GM18861 (cell line): ENCODE results near the gene CAMTA1.

ENCODE experiments used
- ATAC-seq: cut with Tn5 transposase; IDR thresholded peaks from one replicate; pipeline ENCODE4 v1.9.1; 2021; ENCODE audit not compliant: unreplicated experiment

CAMTA1 gene

GRCh38 chr1:7248549-7249199, 463.4 kb downstream of the CAMTA1 start:
- ATAC-seq, result no peak

GRCh38 chr1:7249516-7249915, 464.3 kb downstream of the CAMTA1 start:
- ATAC-seq, result no peak

DNA sequence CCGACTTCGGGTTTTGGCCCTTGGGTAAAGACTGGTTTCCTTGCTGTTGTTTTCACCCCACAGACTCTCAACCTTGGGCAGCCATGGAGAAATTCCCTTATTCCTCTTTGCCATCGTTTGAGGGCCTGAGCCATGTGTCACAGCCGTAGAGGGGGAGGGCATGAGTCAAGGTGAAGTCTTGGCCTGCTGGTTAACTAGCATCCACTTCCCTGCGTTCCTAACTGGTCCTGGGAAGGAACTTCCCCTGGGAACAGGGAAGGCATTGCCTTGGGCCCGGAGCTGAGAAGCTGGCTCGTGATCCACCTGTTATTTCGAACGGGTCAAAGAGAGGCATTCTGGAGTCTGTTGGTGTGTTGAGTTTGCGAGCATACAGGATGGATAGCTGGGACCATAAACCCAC, 464.9 kb downstream of the CAMTA1 start:
- ATAC-seq, result no peak

DNA sequence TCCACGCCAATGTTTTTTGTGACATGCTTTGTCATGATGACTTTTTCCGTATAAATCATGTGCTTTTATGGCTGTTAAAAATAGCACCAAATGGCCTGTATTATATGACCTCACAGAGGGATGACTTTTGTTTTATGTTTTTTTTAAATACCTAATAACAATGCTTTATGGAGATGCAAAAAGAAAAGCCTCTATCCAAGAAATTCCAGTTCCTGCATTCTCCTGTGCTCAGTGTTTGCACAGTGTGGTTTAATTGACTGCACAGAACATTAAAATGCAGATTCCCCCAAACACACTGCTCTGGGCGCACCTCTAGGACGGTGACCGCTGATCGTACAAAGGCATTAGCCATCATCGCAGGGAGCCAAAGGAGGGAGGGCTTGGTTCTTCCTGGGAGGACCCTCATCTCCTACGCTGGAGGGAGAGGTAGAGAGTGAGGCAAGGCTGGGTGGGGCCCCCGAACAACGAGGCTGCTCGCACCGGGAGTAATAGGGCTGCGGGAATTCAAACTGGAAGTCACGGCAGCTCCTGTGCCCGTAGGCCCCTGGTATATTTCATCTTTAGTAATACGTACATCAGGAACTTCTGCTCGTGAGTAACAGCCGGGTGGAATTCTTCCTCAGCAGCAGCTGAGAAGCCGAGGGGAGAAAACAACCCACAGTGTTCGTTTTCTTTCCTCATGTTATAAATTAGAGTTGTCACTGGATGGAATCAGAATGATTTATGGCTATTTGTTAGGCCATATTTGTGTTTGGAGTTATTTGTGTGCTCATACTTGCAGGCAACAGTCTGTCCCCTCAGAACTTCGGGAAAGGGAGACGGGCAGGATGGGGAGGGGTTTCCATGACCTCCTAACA, 465.6 kb downstream of the CAMTA1 start:
- ATAC-seq, result no peak

DNA sequence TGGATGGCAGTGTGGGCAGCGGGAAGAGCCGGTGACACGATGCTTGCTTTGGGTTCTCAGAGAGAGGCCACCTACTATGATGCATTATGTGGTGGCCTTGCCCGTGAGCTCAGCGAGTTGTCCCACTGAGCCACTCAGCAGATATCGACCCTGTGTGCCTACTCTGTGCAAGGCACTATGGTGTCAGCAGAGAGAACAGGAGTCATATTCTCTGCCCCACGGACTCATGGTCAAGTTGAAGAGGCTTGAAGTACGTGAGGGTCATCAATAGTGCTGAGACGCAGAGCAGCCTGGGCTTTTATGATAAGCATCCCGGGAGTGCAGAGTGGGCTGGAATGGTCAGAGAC, 466.2 kb downstream of the CAMTA1 start:
- no peak for ATAC-seq

- no peak for ATAC-seq
Measured at GRCh38 chr1:7252411-7253117, 467.3 kb downstream of the CAMTA1 start.

- ATAC-seq, result no peak
Measured at GRCh38 chr1:7253118-7253480, 467.8 kb downstream of the CAMTA1 start.

GRCh38 chr1:7253988-7254587, 468.8 kb downstream of the CAMTA1 start:
- ATAC-seq, result no peak

DNA sequence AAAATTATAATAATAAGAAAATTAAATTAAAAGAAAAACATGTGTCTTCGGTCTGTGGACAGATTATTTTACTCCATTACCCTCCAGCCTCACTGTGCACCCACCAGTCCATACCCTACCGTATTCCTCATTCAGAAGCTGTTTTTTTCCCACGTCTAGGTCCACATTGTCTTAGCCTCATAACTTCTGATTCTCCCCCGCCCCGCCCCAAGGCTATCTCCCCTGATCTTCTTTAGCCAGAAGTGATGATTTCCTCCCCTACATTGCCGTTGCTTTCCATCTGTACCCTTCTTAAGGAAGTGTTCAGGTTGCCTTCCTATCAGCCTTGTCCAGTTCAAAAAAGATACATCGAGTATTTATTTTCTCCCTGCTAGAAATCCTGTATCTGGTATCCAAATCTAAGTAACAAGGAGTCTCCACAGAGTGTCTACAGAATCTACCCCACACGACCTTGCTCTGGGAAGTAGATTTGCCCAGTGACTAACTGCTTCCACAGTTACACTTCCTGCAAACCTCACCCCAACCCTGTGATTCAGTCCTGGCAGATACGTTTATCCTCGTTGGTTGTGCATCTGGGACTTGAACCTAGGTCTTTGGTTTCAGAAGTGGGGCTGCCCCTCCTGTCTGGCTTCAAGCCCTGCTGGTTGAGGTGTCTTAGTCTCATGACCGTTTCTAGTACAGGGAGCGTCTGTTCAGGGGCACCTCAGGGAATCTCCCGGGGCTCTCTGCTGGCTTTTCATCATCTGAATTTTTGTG, 470.2 kb downstream of the CAMTA1 start:
- no peak for ATAC-seq

GRCh38 chr1:7256526-7256925, 471.3 kb downstream of the CAMTA1 start:
- no peak for ATAC-seq

- no peak for ATAC-seq
Measured at GRCh38 chr1:7257225-7257624, 472.0 kb downstream of the CAMTA1 start.

DNA sequence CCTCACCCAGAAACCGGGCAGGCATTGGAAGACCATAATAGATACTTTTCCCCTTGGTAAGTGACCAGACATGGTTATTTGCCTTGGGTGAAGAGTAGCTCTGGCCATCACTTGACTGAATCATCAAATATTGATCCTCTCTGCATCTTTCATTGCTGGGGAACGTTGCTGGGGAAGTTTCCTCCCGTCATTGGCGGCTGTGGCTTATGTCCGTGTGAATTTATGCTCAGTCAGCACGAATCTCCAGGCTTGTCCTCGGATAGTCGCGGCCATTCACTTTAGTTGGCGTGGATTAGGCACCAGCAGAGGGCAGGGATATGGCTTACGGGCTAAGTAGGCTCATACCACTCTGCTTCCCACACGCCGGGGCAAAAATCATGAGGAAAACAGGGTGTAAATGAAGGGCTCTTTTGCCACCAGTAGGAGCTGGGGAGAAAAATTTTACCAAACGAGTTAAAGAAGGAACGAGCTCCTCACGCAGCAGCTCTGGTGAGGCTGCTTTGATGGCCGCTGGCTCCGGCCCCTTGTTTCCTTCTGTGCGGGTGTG, 473.4 kb downstream of the CAMTA1 start:
- no peak for ATAC-seq

GRCh38 chr1:7259955-7260354, 474.7 kb downstream of the CAMTA1 start:
- ATAC-seq, result no peak

DNA sequence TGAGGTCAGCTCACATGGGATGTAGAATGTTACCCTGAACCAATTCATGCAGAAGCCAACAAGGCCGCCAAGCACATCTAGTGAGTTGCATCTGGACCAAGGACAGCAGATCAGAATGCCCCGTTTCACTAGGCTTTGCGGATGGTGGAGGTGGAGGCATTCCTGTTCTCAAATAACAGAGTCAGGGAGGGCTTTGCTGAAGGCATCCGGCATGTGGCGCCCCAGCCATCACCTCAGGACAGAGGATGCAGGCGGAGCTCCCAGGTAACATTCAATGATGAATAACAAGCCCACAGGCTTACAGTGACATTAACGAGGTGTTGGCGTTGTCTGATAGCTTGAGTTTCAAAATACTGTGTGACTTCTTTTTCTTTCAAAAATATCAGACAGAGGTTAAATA, 476.2 kb downstream of the CAMTA1 start:
- no peak for ATAC-seq

DNA sequence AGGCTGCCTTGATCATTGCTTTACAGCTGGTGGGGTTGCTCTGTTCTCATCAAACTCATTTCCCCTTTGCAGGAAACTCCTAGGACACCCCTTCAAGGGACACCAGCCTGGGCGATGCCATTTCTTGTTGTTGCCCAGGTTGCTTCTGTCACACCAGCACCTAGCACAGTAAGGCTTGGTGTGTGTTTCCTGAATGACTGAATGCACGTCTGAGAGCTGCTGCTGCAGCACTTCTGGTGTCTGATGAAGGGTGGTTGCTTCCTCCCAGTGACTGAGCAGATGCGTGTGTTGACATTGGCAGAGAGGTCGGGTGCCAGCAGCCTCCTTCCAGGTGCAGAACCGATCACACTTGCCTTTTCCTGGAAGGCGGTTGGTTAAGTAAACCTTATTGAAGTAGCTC, 477.4 kb downstream of the CAMTA1 start:
- no peak for ATAC-seq

GRCh38 chr1:7263021-7263960, 478.0 kb downstream of the CAMTA1 start:
- ATAC-seq, result no peak

DNA sequence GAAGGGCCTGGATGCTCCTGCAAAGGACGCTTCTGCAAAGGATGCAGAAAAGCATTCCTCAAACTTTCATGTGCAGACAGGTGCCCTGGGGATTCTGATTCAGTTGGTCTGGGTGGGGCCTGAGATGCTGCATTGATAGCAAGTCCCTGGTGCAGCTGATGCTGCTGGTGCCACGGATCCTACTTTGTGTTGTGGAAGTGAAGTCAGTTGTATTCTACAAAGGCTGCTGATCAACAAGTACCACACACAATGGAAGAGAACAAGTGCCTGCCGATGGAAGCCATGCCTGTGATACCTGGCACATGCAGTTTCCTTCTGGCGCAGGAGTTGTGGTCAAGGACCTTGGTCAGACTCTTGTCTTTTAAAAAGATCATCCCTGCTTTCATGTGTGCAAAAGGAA, 478.8 kb downstream of the CAMTA1 start:
- ATAC-seq, result no peak

DNA sequence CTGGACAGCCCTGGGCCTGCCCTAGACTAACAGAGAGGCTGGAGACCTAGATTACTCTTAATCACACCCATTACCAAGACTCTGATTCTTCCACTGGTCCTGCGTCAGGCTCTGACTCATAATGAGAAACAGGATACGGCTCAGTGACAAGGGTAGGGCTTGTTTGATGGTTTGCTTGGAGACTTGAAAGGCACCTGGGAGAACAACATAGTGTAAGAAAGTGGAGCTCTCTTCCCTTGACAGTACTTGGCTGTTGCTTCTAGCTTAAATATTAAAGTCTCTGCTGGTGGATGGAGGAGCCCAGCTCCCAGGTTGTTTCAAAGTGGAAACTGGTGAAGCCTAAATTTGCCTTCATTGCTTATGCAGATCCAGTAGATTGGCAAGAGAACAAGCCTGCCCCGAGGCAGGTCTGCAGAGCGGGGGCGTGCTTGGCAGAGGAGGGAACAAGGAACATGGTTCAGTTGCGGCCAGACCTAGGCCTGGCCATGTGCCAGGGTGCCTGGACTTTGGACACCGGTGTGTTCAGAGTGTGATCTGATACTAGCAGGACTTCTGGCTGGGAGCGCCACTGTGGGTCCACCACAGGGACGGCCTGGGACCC, 480.6 kb downstream of the CAMTA1 start:
- ATAC-seq, result no peak

GRCh38 chr1:7266561-7266960, 481.3 kb downstream of the CAMTA1 start:
- ATAC-seq, result no peak
